Activated CD8-positive, alpha-beta T cell treated with anti-CD3 and anti-CD28 coated beads for 36 hours (primary cell): Measurements from ENCODE around the gene SEPTIN10. TPM values are rescaled to one million over a fixed set of nuclear protein-coding genes. Genes with fewer than 3 reads are reported as not detected.

Experiments
- ATAC-seq: fragments of 200-7000 bp; cut with Tn5 transposase; one replicate; pipeline ENCODE4 v1.10.0; 2021; ENCODE audit warnings: mild to moderate bottlenecking, moderate library complexity
- CTCF ChIA-PET: fragments of 350-600 bp; sonication (Branson Sonifier 250); formaldehyde crosslinking; loops from one replicate; lab custom pipeline; 2021; ENCODE audit warnings: antibody characterized with exemption; lab: Charles Lee
- POLR2A ChIA-PET: fragments of 350-600 bp; sonication (Branson Sonifier 250); formaldehyde crosslinking; loops from one replicate; lab custom pipeline; 2021; ENCODE audit warnings: antibody characterized with exemption; lab: Charles Lee
- DNase-seq: peaks from one replicate; pipeline ENCODE4 v3.0.0-alpha.2; 2020
- H3K27ac Mint-ChIP-seq: one replicate; pipeline ENCODE4 v1.8.0; 2021; ENCODE audit warnings: mild to moderate bottlenecking, mixed read lengths
- H3K27me3 Mint-ChIP-seq: one replicate; pipeline ENCODE4 v1.8.0; 2021; ENCODE audit warnings: mixed read lengths
- H3K36me3 Mint-ChIP-seq: one replicate; pipeline ENCODE4 v1.8.0; 2021; ENCODE audit warnings: low read depth, mixed read lengths
- H3K4me1 Mint-ChIP-seq: one replicate; pipeline ENCODE4 v1.8.0; 2021; ENCODE audit warnings: low read depth, mixed read lengths
- H3K4me3 Mint-ChIP-seq: one replicate; pipeline ENCODE4 v1.8.0; 2021; ENCODE audit warnings: mild to moderate bottlenecking, moderate library complexity, mixed read lengths
- H3K9me3 Mint-ChIP-seq: one replicate; pipeline ENCODE4 v1.8.0; 2021; ENCODE audit warnings: mixed read lengths
- CTCF ChIP-seq: fragments of 200-600 bp; IDR thresholded peaks from one replicate; pipeline ENCODE4 v1.8.0; 2022; ENCODE audit warnings: antibody characterized with exemption, mild to moderate bottlenecking
- intact Hi-C: fragments of 100-400 bp; cut with micrococcal nuclease; formaldehyde crosslinking; loops from one replicate; pipeline ENCODE4 v1.10.0; 2022
- total RNA-seq, 2 experiments: library from RNA; stranded (reverse); gene quantifications; one replicate each; pipeline ENCODE4 v1.2.3, GENCODE V29; 2021

Gene SEPTIN10
- total RNA-seq, 2 experiments from 2014 or later: 0.49 to 0.86 TPM

- intact Hi-C loops: no loop called here
- no peaks in the 10 kb centered on the region for H3K9me3 Mint-ChIP-seq
- CTCF ChIA-PET: no interaction called here
These were observed 120.4 kb downstream of the SEPTIN10 start for GRCh38 chr2:109493176-109493935.

More at GRCh38 chr2:109493176-109493935, 120.4 kb downstream of the SEPTIN10 start:
- DNase-seq (no peak), ATAC-seq (no peak)
- Mint-ChIP-seq H3K4me3 (no peak overlapping the region), H3K27me3 (no peaks in the 10 kb centered on the region), H3K4me1 (no peaks in the 10 kb centered on the region), H3K36me3 (peaks cover 3% of the 10 kb centered on the region), H3K27ac (no peak overlapping the region)
- POLR2A ChIA-PET: no interaction called here
- no peak for TF ChIP-seq CTCF

Other genes starting within 250 kb of the SEPTIN10 start
- under 1 TPM; 0.29 TPM for gene SOWAHC, start 398 bp upstream of the SEPTIN10 start, total RNA-seq
- 10 to 100 TPM; 31.1 to 35.4 TPM for gene RGPD5, start 180.3 kb upstream of the SEPTIN10 start, total RNA-seq